Small intestine (tissue), 7 donors: Measurements from ENCODE around the gene INHBE. TPM values are rescaled to one million over a fixed set of nuclear protein-coding genes. Genes with fewer than 3 reads are reported as not detected.
A peak's percentile ranks its signal among the peaks of the same experiment; 100 is the strongest.

Source experiments
- DNase-seq, 2 donors: peaks; one replicate each; pipeline versions ENCODE4 v3.0.0 to v3.0.0-alpha.2; 2013
- FAIRE-seq: peaks from 2 replicates; lab custom pipeline; 2012; peaks lifted over from hg19 to GRCh38; lab: Jason Lieb, UNC
- H3K27ac ChIP-seq, 3 donors: one replicate each; pipeline ENCODE4 v1.5.1; 2013; ENCODE audit warnings: low read length in 2 of 3, mild to moderate bottlenecking in 2 of 3, control low read depth in 1 of 3, inconsistent platforms in 1 of 3, low read depth in 1 of 3, moderate library complexity in 1 of 3
- H3K27me3 ChIP-seq, 3 donors: one replicate each; pipeline ENCODE4 v1.6.1; 2013; ENCODE audit warnings: low read length in 3 of 3, inconsistent platforms in 1 of 3; ENCODE audit not compliant: control insufficient read depth in 3 of 3, insufficient read depth in 3 of 3
- H3K36me3 ChIP-seq, 3 donors: one replicate each; pipeline ENCODE4 v1.6.1; 2013; ENCODE audit warnings: low read length in 3 of 3, inconsistent platforms in 1 of 3, low read depth in 1 of 3, mild to moderate bottlenecking in 1 of 3, moderate library complexity in 1 of 3; ENCODE audit not compliant: control insufficient read depth in 3 of 3, insufficient read depth in 2 of 3
- H3K4me1 ChIP-seq, 3 donors: one replicate each; pipeline ENCODE4 v1.6.1; 2013; ENCODE audit warnings: low read length in 2 of 3, inconsistent platforms in 1 of 3, low read depth in 1 of 3, mild to moderate bottlenecking in 1 of 3, moderate library complexity in 1 of 3; ENCODE audit not compliant: control insufficient read depth in 3 of 3, insufficient read depth in 2 of 3
- H3K4me3 ChIP-seq, 3 donors: one replicate each; pipeline ENCODE4 v1.5.1; 2013; ENCODE audit warnings: low read length in 3 of 3, control low read depth in 1 of 3, inconsistent platforms in 1 of 3, low read depth in 1 of 3, mild to moderate bottlenecking in 1 of 3, moderate library complexity in 1 of 3
- H3K9me3 ChIP-seq, 2 donors: one replicate each; pipeline ENCODE4 v1.6.1; 2013; ENCODE audit warnings: low read depth in 1 of 2, low read length in 1 of 2; ENCODE audit not compliant: control insufficient read depth in 2 of 2, insufficient read depth in 1 of 2
- WGBS, 3 donors: extraction: QIAGEN DNeasy Blood & Tissue Kit; methylation state at CpG; one replicate each; pipeline ENCODE4 v1.1.7; 2013; 5-methylcytosine and 5-hydroxymethylcytosine counted together
- polyA plus RNA-seq, 4 donors: library from polyadenylated mRNA; stranded (reverse) in 3 of 4; unstranded in 1 of 4; fragments of 200-250 nt in 3 of 4; fragments of 120-200 nt in 1 of 4; gene quantifications; one replicate each; pipeline versions ENCODE4 v1.2.1 to v1.2.3, GENCODE V29; 2013
- donor health status: healthy with polysubstance abuse.
- donor health status: control.
- donor health status: control.
- donor health status: Bipolar disorder and iron deficiency.
- donor health status: healthy.

The INHBE gene
- polyA plus RNA-seq, 4 donors, result 0.21 to 1.4 TPM; not detected in 2

- peaks cover 0 to 17% (median 0%) of the 10 kb centered on the region in 3 donors for H3K27me3 ChIP-seq
- H3K4me3 ChIP-seq, result no peak overlapping the region
- WGBS, 3 donors, result 68 to 77% (median 73%) methylated on average over 14 of the region's 14 CpGs
- peak in 1 of 2 donors; percentile 1 for DNase-seq
- H3K27ac ChIP-seq, result no peak overlapping the region
- H3K36me3 ChIP-seq, result peaks cover 0 to 28% (median 0%) of the 10 kb centered on the region in 3 donors
- no peaks in the 10 kb centered on the region for H3K9me3 ChIP-seq
- FAIRE-seq, result no peak
- H3K4me1 ChIP-seq, result peaks cover 2 to 25% (median 9%) of the 10 kb centered on the region in 3 donors
These were observed 10.8 kb downstream of the INHBE start for GRCh38 chr12:57465747-57466505.

- FAIRE-seq, result no peak
- Histone ChIP-seq H3K4me1 (peaks cover 0 to 27% (median 6%) of the 10 kb centered on the region in 3 donors), H3K9me3 (no peaks in the 10 kb centered on the region), H3K27me3 (peaks cover 0 to 9% (median 0%) of the 10 kb centered on the region in 3 donors), H3K27ac (no peak overlapping the region), H3K4me3 (no peak overlapping the region), H3K36me3 (peaks cover 0 to 35% (median 0%) of the 10 kb centered on the region in 3 donors)
- peak in 1 of 2 donors; percentile 0 for DNase-seq
- WGBS, 3 donors, result 82 to 91% (median 91%) methylated on average over 12 of the region's 12 CpGs
These were observed 12.2 kb downstream of the INHBE start for GRCh38 chr12:57467212-57467874.

- peaks cover 0 to 35% (median 0%) of the 10 kb centered on the region in 3 donors for H3K36me3 ChIP-seq
- no peaks in the 10 kb centered on the region for H3K9me3 ChIP-seq
- peaks cover 0 to 9% (median 0%) of the 10 kb centered on the region in 3 donors for H3K27me3 ChIP-seq
- FAIRE-seq (no peak), DNase-seq (no peak)
- H3K4me1 ChIP-seq, result peaks cover 0 to 25% (median 6%) of the 10 kb centered on the region in 3 donors
- no peak overlapping the region for H3K27ac ChIP-seq
- no peak overlapping the region for H3K4me3 ChIP-seq
- WGBS, 3 donors, result 86 to 89% (median 89%) methylated on average over 11 of the region's 11 CpGs
These were observed 12.8 kb downstream of the INHBE start for GRCh38 chr12:57467915-57468314.

- Histone ChIP-seq H3K36me3 (peaks cover 0 to 29% (median 0%) of the 10 kb centered on the region in 3 donors), H3K27me3 (peaks cover 0 to 17% (median 0%) of the 10 kb centered on the region in 3 donors), H3K27ac (no peak overlapping the region), H3K4me3 (no peak overlapping the region), H3K9me3 (no peaks in the 10 kb centered on the region), H3K4me1 (peaks cover 0 to 24% (median 6%) of the 10 kb centered on the region in 3 donors)
- no peak for DNase-seq
- WGBS, 3 donors, result 87 to 90% (median 90%) methylated on average over 10 of the region's 10 CpGs
- FAIRE-seq, result no peak
These were observed 14.4 kb downstream of the INHBE start for GRCh38 chr12:57469296-57470164.

- H3K36me3 ChIP-seq, result peaks cover 0 to 31% (median 0%) of the 10 kb centered on the region in 3 donors
- H3K9me3 ChIP-seq, result no peaks in the 10 kb centered on the region
- H3K4me3 ChIP-seq, result no peak overlapping the region
- H3K27me3 ChIP-seq, result peaks cover 0 to 24% (median 0%) of the 10 kb centered on the region in 3 donors
- peak overlapping the region in 2 of 3 donors; percentile 60 to 76 for H3K27ac ChIP-seq
- FAIRE-seq (no peak), DNase-seq (no peak)
- 92 to 96% (median 94%) methylated on average over 14 of the region's 14 CpGs for WGBS, 3 donors
- peaks cover 0 to 30% (median 6%) of the 10 kb centered on the region in 3 donors for H3K4me1 ChIP-seq
These were observed 15.3 kb downstream of the INHBE start for GRCh38 chr12:57470286-57470969.

- H3K4me3 ChIP-seq, result no peak overlapping the region
- FAIRE-seq (no peak), DNase-seq (peak; percentile 85 to 93)
- peaks cover 0 to 29% (median 0%) of the 10 kb centered on the region in 3 donors for H3K27me3 ChIP-seq
- peaks cover 0 to 37% (median 8%) of the 10 kb centered on the region in 3 donors for H3K4me1 ChIP-seq
- peaks cover 0 to 26% (median 0%) of the 10 kb centered on the region in 3 donors for H3K36me3 ChIP-seq
- WGBS, 3 donors, result 34 to 64% (median 52%) methylated on average over 4 of the region's 4 CpGs
- H3K9me3 ChIP-seq, result no peaks in the 10 kb centered on the region
- H3K27ac ChIP-seq, result peak overlapping the region in 2 of 3 donors; percentile 60 to 76
These were observed 16.0 kb downstream of the INHBE start for GRCh38 chr12:57470970-57471656.

- FAIRE-seq, result no peak
- no peak for DNase-seq
- whole genome bisulfite sequencing, 3 donors, result 71 to 91% (median 84%) methylated on average over 3 of the region's 3 CpGs
- H3K36me3 ChIP-seq, result peaks cover 0 to 26% (median 0%) of the 10 kb centered on the region in 3 donors
- H3K27ac ChIP-seq, result peak overlapping the region in 2 of 3 donors; percentile 12 to 76
- peaks cover 0 to 34% (median 0%) of the 10 kb centered on the region in 3 donors for H3K27me3 ChIP-seq
- no peaks in the 10 kb centered on the region for H3K9me3 ChIP-seq
- no peak overlapping the region for H3K4me3 ChIP-seq
- H3K4me1 ChIP-seq, result peaks cover 0 to 41% (median 8%) of the 10 kb centered on the region in 3 donors
These were observed 16.6 kb downstream of the INHBE start for GRCh38 chr12:57471661-57472060.
